ENCODE data around the gene C1QTNF3.
"Not testable (repeated sequence)": the region's sequence is repeated elsewhere in the genome, so short reads cannot be mapped to it uniquely, and the experiment has no call there.

Gene C1QTNF3

GRCh38 chr5:34047774-34048572 is 5.0 kb upstream of the C1QTNF3 start:
- DNase-seq = no peak

- no peak for DNase-seq
Measured at GRCh38 chr5:34047143-34047542, 4.1 kb upstream of the C1QTNF3 start.

- DNase-seq = no peak
Measured at GRCh38 chr5:34045996-34046395, 3.0 kb upstream of the C1QTNF3 start.

GRCh38 chr5:34045023-34045422 is 2.0 kb upstream of the C1QTNF3 start:
- DNase-seq = no peak

- no peak for DNase-seq
Measured at GRCh38 chr5:34042321-34042720, 692 bp downstream of the C1QTNF3 start.

GRCh38 chr5:34041247-34041972 is 1.6 kb downstream of the C1QTNF3 start:
- no peak for DNase-seq

GRCh38 chr5:34040472-34040871 is 2.5 kb downstream of the C1QTNF3 start:
- no peak for DNase-seq

- DNase-seq = no peak
Measured at GRCh38 chr5:34039398-34040157, 3.4 kb downstream of the C1QTNF3 start.

GRCh38 chr5:34038838-34039237 is 4.2 kb downstream of the C1QTNF3 start:
- DNase-seq = no peak

- no peak for DNase-seq
Measured at GRCh38 chr5:34038390-34038789, 4.6 kb downstream of the C1QTNF3 start.

GRCh38 chr5:34037726-34038125 is 5.3 kb downstream of the C1QTNF3 start:
- DNase-seq = no peak

- DNase-seq = no peak
Measured at GRCh38 chr5:34035756-34036155, 7.3 kb downstream of the C1QTNF3 start.

GRCh38 chr5:34034534-34035327 is 8.3 kb downstream of the C1QTNF3 start:
- no peak for DNase-seq

- no peak for DNase-seq
Measured at GRCh38 chr5:34031966-34032365, 11.0 kb downstream of the C1QTNF3 start.

- no peak for DNase-seq
Measured at GRCh38 chr5:34031117-34031516, 11.9 kb downstream of the C1QTNF3 start.

- not testable (repeated sequence) for DNase-seq
Measured at GRCh38 chr5:34030585-34030984, 12.4 kb downstream of the C1QTNF3 start.

- DNase-seq = no peak
Measured at GRCh38 chr5:34030048-34030447, 13.0 kb downstream of the C1QTNF3 start.

- DNase-seq = no peak
Measured at GRCh38 chr5:34028349-34028748, 14.7 kb downstream of the C1QTNF3 start.

GRCh38 chr5:34026089-34026761 is 16.8 kb downstream of the C1QTNF3 start:
- no peak for DNase-seq

- no peak for DNase-seq
Measured at GRCh38 chr5:34022121-34022705, 20.8 kb downstream of the C1QTNF3 start.

GRCh38 chr5:34021334-34021733 is 21.7 kb downstream of the C1QTNF3 start:
- no peak for DNase-seq

GRCh38 chr5:34020726-34021125 is 22.3 kb downstream of the C1QTNF3 start:
- no peak for DNase-seq

Measured in activated CD4-positive, alpha-beta T cell treated with anti-CD3 and anti-CD28 coated beads, Interleukin-2, amount 50 U/mL, for 1 hour (primary cell).